Measurements from ENCODE around the gene DNPEP. TPM values are rescaled to one million over a fixed set of nuclear protein-coding genes. Genes with fewer than 3 reads are reported as not detected.
"Not testable (repeated sequence)": the region's sequence is repeated elsewhere in the genome, so short reads cannot be mapped to it uniquely, and the experiment has no call there.

Gene DNPEP
- total RNA-seq, 1 donor from 2014 or later: 85.1 TPM

- no peak for DNase-seq (ENCODE audit: low spot score in 2 of 2, unreplicated experiment in 2 of 2)
- no peak for TF ChIP-seq CTCF (IDR thresholded peaks at IDR 0.05; ENCODE audit: unreplicated experiment)
- no peak overlapping the region for H3K27ac Mint-ChIP-seq
Observed at GRCh38 chr2:219396863-219397457, 9.2 kb upstream of the DNPEP start.

GRCh38 chr2:219395609-219396008 lies 7.9 kb upstream of the DNPEP start:
- peaks cover 15% of the 10 kb centered on the region for H3K4me1 Mint-ChIP-seq
- no peak for TF ChIP-seq CTCF (IDR thresholded peaks at IDR 0.05; ENCODE audit: unreplicated experiment)

More at GRCh38 chr2:219396863-219397457, 9.2 kb upstream of the DNPEP start:
- Mint-ChIP-seq H3K4me1 (peaks cover 22% of the 10 kb centered on the region), H3K4me3 (no peak overlapping the region), H3K27me3 (ENCODE audit: low read depth) (no peaks in the 10 kb centered on the region), H3K36me3 (no peaks in the 10 kb centered on the region), H3K9me3 (no peaks in the 10 kb centered on the region)

GRCh38 chr2:219395056-219395455 lies 7.3 kb upstream of the DNPEP start:
- not testable (repeated sequence) for H3K27ac Mint-ChIP-seq; H3K4me3 Mint-ChIP-seq; H3K4me1 Mint-ChIP-seq; H3K9me3 Mint-ChIP-seq; DNase-seq (ENCODE audit: low spot score in 2 of 2, unreplicated experiment in 2 of 2); H3K36me3 Mint-ChIP-seq; H3K27me3 Mint-ChIP-seq (ENCODE audit: low read depth)

More at GRCh38 chr2:219395609-219396008, 7.9 kb upstream of the DNPEP start:
- Mint-ChIP-seq H3K27ac (no peak overlapping the region), H3K9me3 (peaks cover 5% of the 10 kb centered on the region), H3K27me3 (ENCODE audit: low read depth) (no peaks in the 10 kb centered on the region), H3K36me3 (no peaks in the 10 kb centered on the region), H3K4me3 (no peak overlapping the region)
- no peak for DNase-seq (ENCODE audit: low spot score in 2 of 2, unreplicated experiment in 2 of 2)

- no peaks in the 10 kb centered on the region for H3K27me3 Mint-ChIP-seq (ENCODE audit: low read depth)
- DNase-seq (ENCODE audit: low spot score in 2 of 2, unreplicated experiment in 2 of 2): no peak
- H3K36me3 Mint-ChIP-seq: no peaks in the 10 kb centered on the region
- no peak overlapping the region for H3K4me3 Mint-ChIP-seq
- peaks cover 5% of the 10 kb centered on the region for H3K9me3 Mint-ChIP-seq
- peaks cover 5% of the 10 kb centered on the region for H3K4me1 Mint-ChIP-seq
- H3K27ac Mint-ChIP-seq: no peak overlapping the region
- no peak for TF ChIP-seq CTCF (IDR thresholded peaks at IDR 0.05; ENCODE audit: unreplicated experiment)
Observed at GRCh38 chr2:219392754-219393153, 5.0 kb upstream of the DNPEP start.

- peaks cover 12% of the 10 kb centered on the region for H3K4me1 Mint-ChIP-seq
- peak overlapping the region; percentile 77 for H3K27ac Mint-ChIP-seq
- H3K36me3 Mint-ChIP-seq: peaks cover 4% of the 10 kb centered on the region
- H3K9me3 Mint-ChIP-seq: peaks cover 5% of the 10 kb centered on the region
- H3K27me3 Mint-ChIP-seq (ENCODE audit: low read depth): no peaks in the 10 kb centered on the region
- no peak for DNase-seq (ENCODE audit: low spot score in 2 of 2, unreplicated experiment in 2 of 2)
- H3K4me3 Mint-ChIP-seq: peak overlapping the region; percentile 61
- TF ChIP-seq CTCF (IDR thresholded peaks at IDR 0.05; ENCODE audit: unreplicated experiment): no peak
Observed at GRCh38 chr2:219388907-219389156, 1.1 kb upstream of the DNPEP start.

- DNase-seq (ENCODE audit: low spot score in 2 of 2, unreplicated experiment in 2 of 2): peak; percentile 98 to 99
- H3K9me3 Mint-ChIP-seq: peaks cover 5% of the 10 kb centered on the region
- H3K27ac Mint-ChIP-seq: peak overlapping the region; percentile 77
- H3K4me1 Mint-ChIP-seq: peaks cover 12% of the 10 kb centered on the region
- TF ChIP-seq CTCF (IDR thresholded peaks at IDR 0.05; ENCODE audit: unreplicated experiment): peak; percentile 33
- H3K36me3 Mint-ChIP-seq: peaks cover 9% of the 10 kb centered on the region
- H3K4me3 Mint-ChIP-seq: peak overlapping the region; percentile 61
- H3K27me3 Mint-ChIP-seq (ENCODE audit: low read depth): no peaks in the 10 kb centered on the region
Observed at GRCh38 chr2:219388121-219388906, 602 bp upstream of the DNPEP start.
